ENCODE results near the gene CCDC171.
"Not testable (repeated sequence)": the region's sequence is repeated elsewhere in the genome, so short reads cannot be mapped to it uniquely, and the experiment has no call there.

The CCDC171 gene

DNA sequence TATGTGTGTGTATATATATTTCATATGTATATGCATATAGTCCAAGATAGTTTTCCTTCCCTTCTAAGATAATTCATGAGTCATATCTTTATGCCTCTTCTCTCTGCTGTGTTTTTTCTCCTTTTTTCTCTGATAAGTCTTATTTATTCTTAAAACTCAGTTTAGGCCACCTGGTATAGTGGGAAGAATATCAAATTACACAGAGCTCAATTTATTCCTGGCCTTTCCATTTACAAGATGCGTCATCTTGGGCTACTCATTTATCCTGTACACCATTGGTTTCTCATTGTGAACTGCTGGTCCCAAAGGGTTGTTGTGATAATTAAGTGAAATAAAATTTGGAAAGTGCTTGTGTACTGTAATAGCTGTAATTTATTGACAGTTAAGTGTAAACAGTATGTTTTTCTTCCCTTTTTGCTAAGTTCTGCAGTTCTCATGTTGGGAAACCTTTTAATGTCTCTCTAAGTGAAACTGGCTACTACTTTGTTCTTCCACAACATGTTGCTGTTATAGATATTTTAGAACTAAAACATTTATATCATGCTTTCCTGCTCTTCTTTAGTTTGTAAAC lies 19.4 kb downstream of the CCDC171 start:
- DNase-seq = no peak

DNA sequence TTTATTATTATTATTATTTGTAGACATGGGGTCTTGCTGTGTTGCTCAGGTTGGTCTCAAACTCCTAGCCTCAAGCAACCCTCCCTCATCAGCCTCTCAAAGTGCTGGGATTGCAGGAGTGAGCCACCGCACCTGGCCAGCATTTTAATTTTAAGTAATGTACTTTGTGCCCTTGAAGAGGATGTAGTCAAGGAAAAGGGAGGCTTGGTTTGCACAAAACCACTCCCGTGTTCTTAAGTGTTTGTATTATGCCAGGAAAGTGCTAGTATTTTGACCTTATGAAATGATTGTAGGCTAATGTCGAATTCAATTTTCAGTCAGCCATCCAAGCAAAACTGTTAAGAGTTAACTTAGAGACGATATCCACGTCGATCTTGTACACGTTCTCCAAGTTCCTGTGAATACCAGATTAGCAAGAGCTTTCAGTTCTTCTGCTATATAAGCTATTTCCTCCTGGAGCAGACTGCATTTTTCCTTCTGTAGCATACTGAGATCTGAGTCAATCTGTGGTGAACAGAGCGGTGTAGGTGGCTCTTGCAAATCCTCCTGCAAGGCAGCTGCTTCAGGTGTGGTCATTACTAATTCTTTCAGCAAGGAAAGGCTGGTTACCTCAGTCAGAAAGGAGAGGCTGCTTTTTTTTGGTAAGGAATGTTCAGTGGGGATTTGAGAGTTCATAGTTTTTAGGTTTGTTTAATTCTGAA lies 23.7 kb downstream of the CCDC171 start:
- DNase-seq = peak; percentile 77

DNA sequence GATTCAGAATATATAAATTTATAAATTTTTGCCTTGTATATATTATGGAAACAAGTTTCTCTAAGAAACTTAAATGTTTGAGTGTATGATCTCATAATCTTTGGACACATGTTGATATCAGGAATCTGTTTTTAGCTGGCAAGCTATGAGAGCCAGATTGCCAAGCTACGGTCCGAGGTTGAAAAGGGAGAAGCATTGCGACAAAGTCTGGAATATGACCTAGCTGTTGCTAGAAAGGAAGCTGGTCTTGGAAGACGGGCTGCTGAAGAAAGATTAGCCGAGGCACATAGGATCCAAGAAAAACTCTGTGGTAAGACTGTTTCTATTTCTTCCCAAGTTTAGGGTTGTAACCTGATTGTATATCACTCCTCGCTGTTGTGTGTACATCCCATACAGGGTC lies 25.9 kb downstream of the CCDC171 start:
- DNase-seq = no peak

DNA sequence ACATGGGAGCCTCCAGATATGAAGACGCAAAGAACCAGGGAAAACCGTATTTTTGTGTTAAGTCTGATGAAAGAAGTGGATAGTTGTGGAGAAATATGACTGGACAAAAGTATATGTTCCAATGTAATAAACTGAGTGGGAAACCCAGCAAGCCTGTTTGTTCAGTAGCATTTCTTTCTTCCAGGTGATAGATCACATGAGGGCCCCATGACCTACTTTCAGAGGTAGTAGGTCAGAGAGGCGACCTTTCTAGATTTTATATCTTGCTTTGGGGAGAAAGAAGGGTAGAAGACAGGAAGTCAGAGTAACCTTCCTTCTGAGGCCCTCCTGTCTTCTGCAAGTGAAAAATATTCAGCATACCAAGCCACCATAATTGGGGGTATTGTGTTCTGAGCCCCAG lies 31.5 kb downstream of the CCDC171 start:
- DNase-seq = no peak

DNA sequence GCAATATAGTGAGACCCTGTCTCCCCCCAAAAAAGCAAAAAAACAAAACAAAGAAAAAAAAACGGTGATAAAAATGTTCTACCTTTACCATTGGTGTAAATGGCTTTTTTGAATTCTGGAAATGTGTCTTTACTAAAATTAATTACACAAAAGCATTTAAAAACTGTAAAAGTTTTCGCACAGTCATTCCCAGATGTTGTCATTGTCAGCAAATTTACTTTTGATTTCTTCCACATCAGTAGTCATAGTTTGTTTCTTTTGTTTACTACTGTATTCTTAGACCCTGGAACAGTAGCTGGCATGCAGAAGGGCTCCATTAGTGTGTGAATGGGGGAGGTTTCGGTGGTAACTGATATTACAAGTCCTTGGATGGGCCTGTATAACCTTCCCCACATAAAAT lies 39.5 kb downstream of the CCDC171 start:
- no peak for DNase-seq

DNA sequence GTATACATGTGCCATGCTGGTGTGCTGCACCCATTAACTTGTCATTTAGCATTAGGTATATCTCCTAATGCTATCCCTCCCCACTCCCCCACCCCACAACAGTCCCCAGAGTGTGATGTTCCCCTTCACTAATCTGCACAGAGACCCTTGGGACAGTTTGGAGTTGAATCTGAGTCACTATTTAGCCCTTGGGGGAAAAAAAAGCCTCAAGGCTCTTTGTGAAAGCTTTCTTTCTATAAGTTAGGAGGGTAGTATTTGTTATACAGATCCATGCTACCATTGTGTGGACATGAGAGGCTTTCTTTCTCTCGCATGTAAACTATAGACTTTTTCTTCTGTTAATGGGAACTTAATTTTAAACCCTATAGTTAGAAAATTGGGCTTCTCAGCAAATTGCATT lies 40.1 kb downstream of the CCDC171 start:
- DNase-seq = not testable (repeated sequence)

DNA sequence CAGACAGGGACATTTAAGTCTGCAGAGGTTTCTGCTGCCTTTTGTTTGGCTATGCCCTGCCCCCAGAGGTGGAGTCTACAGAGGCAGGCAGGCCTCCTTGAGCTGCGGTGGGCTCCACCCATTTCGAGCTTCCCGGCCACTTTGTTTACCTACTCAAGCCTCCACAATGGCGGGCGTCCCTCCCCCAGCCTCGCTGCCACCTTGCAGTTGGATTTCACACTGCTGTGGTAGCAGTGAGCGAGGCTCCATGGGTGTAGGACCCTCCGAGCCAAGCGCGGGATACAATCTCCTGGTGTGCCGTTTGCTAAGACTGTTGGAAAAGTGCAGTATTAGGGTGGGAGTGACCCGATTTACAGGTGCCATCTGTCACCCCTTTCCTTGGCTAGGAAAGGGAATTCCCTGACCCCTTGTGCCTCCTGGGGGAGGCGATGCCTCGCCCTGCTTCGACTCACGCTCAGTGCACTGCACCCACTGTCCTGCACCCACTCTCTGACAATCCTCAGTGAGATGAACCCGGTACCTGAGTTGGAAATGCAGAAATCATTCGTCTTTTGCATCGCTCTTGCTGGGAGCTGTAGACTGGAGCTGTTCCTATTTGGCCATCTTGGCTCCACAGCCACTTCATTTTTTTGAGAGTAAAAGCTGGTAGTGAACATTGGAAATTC lies 48.0 kb downstream of the CCDC171 start:
- DNase-seq = not testable (repeated sequence)

DNA sequence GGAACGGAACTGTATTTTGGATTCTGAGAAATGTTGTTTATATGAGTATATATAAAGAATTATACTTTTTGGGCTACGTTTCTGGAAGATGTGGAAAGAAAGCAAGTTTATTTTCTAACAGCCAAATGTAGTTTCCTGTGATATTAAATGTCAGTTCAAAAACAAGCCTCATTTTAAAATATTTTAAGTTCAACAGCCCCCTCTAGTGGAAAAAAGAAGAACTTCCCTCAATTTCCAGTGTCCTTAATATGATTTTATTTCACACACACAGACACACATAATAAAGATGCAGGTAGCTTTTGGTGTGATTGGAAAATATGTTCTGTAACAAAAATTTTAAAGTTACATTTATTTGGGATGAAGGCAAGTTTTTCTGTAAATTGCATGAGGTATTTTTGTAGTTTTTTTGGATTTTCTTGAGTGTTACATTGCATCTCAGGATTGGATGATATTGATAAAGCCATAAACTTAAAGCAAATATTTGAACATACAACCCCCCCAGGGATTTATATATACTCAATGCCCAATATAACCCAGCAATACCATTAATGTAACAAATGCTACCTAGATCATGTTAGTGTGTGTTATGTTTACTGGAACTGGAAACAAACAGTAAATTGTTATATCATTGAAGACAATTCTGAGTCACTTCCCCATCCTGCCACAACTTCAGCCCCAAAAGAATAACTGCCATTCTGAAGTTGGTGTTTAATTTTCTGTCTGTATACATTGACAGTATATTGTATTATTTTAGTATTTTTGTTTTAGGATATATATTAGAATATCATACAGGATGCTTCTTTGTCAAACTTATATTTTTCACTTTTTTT lies 54.0 kb downstream of the CCDC171 start:
- peak; percentile 57 for DNase-seq

DNA sequence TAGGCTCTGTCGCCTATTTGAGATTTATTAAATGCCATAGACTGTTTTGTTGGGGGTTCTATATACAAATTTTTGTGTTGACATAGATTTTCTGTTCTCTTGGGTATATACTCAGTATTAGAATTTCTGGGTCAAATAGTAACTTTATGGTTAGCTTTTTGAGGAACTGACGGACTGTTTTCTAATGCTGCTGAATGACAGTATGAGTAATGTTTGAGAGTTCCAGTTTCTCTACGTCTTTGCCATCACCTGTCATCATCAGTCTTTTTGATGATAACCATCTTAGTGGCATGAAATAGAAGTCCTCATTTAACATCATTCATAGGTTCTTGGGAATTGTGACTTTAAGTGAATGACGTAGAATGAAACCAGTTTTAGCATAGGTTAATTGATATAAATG lies 60.1 kb downstream of the CCDC171 start:
- DNase-seq = no peak

DNA sequence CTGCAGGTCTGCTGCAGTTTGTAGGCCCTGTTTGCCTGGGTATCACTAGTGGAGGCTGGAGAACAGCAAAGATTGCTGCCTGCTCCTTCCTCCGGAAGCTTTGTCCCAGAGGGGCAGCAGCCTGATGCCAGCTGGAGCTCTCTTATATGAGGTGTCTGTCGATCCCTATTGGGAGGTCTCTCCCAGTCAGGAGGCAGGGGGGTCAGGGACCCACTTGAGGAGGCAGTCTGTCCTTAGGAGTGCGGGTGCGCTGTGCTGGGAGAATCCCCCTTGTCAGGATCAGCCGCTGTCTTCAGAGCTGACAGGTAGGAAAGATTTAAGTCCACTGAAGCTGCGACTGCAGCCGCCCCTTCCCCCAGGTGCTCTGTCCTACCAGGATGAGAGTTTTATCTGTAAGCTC lies 64.9 kb downstream of the CCDC171 start:
- DNase-seq = no peak

DNA sequence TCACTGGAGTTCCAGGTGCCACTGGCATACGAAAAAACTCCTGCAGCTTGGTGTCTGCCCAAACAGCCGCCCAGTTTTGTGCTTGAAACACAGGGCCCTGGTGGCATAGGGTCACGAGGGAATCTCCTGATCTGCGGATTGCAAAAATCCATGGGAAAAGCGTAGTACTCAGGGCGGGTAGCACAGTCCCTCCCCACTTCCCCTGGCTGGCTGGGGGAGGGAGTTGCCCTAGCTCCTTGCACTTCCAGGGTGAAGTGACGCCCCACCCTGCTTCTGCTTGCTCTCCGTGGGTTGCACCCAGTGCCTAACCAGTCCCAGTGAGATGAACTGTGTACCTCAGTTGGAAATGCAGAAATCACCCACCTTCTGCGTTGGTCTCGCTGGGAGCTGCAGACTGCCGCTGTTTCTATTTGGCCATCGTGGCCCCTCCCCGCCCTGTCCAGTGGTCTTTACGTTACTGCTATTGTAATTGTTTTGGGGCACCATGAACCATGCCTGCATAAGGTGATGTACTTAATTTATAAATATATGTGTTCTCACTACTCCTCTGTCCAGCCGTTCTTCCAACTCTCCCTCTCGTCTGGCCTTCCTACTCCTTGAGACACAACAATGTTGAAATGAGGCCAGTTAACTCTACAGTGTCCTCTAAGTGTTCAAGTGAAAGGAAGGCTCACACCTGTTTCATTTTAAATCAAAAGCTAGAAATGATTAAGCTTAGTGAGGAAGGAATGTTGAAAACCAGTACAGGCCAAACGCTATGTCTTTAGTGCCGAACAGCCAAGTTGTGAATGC lies 65.9 kb downstream of the CCDC171 start:
- no peak for DNase-seq

DNA sequence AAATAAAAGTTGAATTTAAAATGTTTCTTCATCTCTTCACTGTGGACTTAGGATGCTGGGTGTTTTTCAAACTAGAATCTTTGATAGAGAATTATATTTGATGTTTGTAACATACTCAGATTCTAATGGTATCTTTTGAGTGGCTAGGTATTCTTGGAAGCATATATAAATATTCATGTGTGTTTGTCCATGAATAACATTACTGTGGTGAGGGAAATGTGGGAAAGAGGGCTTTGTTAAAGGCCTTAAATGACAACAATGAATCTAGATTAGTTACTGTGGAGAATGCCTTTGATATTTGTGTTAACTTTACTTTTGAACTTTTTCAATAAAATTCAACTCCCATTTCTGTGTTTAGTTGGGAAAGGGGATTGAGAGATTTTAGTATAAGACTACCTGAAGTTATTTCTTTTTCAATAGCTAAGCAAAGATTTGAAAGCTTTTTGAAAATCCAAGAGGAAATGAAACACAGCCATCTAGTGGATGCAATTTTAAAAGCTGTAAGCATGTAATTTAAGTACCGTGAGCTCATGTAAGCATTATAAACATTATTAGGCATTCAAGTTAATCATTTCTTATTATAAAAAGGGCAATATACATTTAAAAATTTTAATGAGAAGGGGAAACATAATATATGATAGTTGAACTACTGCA lies 69.6 kb downstream of the CCDC171 start:
- DNase-seq = no peak

DNA sequence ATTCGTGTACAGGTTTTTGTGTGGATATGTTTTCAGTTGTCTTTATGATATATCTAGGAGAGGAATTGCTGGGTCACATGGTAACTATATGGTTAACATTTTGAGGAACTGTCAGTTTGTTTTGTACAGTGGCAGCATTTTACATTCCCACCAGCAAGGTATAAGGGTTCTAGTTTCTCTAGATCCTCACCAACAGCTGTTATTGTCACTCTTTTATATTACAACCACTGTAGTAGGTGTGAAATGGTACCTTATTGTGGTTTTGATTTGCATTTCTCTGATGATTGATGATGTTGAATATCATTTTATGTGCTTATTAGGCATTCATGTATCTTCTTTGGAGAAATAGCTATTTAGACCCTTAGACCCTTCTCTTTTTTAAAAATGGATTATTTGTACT lies 82.9 kb downstream of the CCDC171 start:
- no peak for DNase-seq

DNA sequence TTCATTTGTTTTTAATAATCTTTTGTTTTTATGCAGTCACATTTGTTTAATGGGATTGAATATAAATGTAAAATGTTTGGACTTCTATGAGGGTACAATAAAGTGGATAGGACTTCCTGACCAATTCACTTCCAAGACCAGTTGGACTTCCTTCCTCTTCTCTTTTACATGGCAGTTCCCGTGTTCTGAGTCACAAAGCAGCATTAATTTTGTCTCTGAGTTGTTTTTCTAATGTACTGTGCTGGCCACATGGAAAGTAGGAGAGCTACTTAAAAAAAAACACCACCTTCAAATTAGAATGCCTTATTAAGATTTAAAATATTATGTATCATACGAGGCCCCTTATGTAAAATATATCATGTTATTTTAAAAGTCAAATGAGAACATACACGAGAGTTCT lies 87.3 kb downstream of the CCDC171 start:
- no peak for DNase-seq

DNA sequence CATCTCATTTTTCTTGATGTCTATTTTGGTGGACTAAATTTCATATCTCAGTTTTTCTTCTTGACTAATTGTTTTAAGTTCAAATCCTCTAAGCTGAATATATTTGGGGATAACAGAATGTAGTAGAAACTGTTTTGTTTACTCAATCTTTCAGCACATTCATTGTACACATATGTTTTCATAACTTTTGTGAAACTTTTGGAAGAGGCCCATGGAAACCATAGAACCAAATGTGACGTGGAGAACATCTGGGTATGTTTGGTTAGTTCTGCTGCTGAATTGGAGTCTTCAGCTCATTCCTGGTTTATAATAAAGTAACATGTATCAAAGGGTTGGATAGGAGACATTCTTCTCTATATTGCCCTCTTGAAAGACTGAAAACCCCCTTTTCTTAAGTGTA lies 88.4 kb downstream of the CCDC171 start:
- DNase-seq = no peak

DNA sequence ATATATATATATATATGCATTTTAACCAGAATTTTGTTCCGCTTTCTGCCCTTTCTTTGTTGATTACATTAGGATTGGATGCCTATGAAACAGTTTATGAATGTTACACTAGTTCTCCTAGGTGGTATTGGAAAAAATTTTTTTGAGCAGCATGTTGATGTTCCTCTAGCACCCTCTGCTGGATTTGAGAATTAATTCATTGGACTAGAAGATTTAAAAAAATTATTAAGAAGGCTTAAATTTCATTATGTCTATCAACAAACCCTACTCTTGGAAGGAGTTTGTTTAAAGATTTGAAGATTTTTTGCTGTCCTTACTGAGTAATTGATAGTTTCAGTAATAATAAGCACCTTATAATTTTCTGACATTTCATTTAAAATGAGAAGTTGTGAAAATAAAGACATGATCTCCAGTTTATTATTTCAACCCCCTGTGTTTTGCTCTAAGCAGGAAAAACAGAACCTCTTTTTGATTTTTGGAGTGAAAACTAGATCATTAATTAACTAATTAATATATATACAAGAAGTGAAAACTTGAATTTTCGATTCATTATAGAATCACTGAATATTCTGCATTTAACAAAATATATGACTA lies 89.6 kb downstream of the CCDC171 start:
- DNase-seq = peak; percentile 70

DNA sequence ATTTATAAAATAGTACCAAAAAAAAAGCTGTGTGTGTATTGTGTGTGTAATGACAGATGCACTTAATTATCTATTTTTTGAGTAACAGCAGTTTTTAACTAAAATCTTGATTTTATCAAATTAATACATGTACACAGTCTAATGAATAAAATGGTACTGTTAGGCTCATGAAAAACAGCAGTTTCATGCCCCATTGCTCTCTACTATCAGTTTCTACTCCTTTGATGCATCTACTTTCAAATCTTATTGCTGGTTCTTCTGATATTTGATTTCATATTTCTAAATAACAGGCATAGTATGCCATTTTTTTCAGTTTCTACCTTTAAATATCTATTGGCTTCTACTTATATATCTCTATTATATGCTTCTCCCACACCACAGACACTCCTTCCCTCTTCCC lies 117.4 kb downstream of the CCDC171 start:
- no peak for DNase-seq

DNA sequence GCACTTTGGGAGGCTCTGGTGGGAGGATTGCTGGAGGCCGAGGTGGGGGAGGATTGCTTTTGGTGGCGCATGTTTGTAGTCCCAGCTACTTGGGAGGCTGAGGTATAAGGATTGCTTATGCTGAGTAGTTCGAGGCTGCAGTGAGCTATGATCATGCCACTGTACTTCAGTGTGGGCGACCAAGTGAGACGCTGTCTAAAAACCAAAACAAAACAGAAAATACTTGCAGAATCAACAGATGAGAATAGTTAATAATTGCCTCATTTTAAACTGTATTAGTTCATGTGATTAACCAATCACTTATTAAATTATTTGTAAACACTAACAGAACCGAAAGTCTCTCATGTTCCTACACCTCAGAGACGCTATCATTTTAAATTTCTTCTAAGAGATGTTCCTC lies 118.1 kb downstream of the CCDC171 start:
- DNase-seq = no peak

DNA sequence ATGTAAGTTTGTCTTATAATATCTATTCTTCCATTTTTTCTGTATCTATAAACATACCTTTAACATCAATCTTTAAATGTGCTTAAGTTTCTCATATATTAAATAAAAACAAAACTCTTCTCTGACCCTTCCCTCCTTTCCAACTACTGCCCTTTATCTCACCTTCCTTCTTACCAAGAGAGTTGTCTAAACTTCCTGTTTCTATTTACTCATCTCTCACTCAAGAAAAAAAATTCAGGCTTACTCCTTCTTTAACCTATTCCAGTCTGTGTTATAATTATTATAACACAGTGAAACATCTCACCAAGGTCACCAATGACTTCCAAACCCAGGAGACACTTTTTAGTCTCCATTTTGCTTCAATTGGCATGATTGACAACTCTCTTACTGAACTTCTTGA lies 140.9 kb downstream of the CCDC171 start:
- DNase-seq = no peak

DNA sequence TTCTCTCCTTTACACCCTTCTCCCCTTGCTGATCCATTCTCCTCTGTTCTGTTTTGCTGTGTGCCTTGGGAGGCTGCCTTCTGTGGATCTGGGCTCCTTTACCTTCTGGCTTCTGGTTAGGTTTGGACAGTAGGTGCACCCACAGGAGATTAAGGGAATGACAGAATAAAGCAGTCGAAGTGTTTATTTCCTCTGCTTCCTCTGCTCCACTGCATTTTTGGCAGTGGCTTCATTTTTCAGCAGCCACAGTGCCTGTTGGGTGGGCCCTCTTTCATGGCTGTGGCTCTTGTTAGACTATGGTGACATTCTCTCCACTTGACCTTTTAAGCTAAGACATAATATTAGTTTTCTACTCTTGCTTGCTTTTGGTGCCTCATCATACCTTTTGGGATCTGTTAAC lies 144.1 kb downstream of the CCDC171 start:
- DNase-seq = no peak

DNA sequence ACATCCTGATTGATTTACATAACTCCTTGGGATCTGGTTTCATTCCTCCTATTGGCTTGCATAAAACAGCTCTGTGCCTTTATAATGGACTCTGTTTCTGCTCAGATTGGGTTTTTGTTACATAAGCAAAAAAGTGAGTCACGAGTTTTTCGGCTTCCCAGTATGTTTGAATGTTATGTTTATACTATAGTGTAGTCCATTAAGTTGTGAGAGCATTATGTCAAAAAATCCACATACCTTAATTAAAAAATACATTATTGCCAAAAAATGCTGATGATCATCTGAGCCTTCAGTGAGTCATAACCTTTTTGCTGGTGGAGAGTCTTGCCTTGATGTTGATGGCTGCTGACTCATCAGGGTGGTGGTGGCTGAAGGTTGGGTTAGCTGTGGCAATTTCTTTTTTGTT lies 144.6 kb downstream of the CCDC171 start:
- DNase-seq = no peak

Data from DMS79 treated with DMSO at 0.1 percent for 48 hours (cell line).